ENCODE data around the gene ADH1B. TPM values are rescaled to one million over a fixed set of nuclear protein-coding genes. Genes with fewer than 3 reads are reported as not detected.
A peak's percentile ranks its signal among the peaks of the same experiment; 100 is the strongest.
"Not testable (repeated sequence)": the region's sequence is repeated elsewhere in the genome, so short reads cannot be mapped to it uniquely, and the experiment has no call there.

The ADH1B gene
- 891 TPM for total RNA-seq

DNA sequence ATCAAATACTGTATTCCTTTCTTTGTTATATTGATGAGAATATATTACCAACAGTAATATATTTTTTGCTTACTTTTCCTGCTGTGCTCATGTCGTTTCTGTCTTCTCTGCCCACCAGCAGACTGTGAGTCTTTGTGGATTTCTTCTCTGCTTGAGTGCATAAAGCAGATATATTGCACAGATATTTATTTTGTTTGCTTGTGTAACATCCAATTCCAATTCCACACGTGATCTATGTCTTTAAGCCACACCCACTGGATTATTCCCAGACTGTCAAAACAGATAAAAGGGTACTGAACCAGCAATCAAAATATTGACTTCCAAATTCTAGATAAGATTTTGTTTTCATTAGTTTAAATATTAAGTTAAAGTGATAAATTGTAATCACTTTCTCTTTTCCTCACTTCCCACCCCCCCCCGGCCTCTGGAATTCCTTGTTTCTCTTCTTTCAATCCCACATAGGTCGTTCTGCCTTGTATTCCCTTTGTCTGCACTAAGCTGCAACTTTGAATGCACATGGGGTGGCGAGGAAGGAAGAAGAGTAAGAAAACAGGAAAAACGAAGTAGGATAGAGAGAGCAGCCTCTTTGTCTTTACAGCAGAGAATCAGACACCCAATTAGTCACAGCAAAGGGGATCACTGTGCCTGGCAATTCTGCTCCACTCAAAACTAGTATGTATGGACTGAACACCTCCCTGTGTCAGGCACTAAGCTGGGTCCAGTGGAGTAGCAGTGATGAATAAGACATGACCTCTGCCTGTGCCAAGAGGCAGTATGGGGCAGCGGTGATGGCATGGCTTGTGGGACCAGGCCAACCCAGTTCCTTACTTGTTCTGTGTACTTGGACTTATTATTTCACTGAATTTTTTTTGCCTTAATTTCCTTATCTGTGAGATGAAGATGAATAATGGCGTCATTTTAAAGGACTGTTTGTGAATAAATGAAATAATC is at the start of gene ADH1B:
ADH1B (minus strand) TSS at position 161 of the 951 bp plus-strand sequence; CDS start at position 91, 70 bp downstream.
- no peak for DNase-seq (ENCODE audit: extremely low spot score in 2 of 2)
- TF ChIP-seq POLR2A (IDR thresholded peaks at IDR 0.05): no peak
- TF ChIP-seq POLR2AphosphoS5 (IDR thresholded peaks at IDR 0.05; ENCODE audit: insufficient read depth in 1 of 2, low read depth in 1 of 2): no peak
- TF ChIP-seq, protein P1, sequence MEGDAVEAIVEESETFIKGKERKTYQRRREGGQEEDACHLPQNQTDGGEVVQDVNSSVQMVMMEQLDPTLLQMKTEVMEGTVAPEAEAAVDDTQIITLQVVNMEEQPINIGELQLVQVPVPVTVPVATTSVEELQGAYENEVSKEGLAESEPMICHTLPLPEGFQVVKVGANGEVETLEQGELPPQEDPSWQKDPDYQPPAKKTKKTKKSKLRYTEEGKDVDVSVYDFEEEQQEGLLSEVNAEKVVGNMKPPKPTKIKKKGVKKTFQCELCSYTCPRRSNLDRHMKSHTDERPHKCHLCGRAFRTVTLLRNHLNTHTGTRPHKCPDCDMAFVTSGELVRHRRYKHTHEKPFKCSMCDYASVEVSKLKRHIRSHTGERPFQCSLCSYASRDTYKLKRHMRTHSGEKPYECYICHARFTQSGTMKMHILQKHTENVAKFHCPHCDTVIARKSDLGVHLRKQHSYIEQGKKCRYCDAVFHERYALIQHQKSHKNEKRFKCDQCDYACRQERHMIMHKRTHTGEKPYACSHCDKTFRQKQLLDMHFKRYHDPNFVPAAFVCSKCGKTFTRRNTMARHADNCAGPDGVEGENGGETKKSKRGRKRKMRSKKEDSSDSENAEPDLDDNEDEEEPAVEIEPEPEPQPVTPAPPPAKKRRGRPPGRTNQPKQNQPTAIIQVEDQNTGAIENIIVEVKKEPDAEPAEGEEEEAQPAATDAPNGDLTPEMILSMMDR (IDR thresholded peaks at IDR 0.05): no peak
- Histone ChIP-seq H3K4me1 (peaks cover 43% of the 10 kb centered on the region), H3K9me3 (no peaks in the 10 kb centered on the region), H3K27me3 (no peaks in the 10 kb centered on the region), H3K27ac (peak within 1 kb of the TSS; percentile 39), H3K4me3 (peak within 1 kb of the TSS in 1 of 2 donors; percentile 11), H3K36me3 (no peaks in the 10 kb centered on the region)
- intact Hi-C loops (cut with DNase I): loop anchor here (5.0 to 10.0 kb wide), 2 partner anchors 81 to 117 kb away; no protein-coding TSS in a partner anchor

DNA sequence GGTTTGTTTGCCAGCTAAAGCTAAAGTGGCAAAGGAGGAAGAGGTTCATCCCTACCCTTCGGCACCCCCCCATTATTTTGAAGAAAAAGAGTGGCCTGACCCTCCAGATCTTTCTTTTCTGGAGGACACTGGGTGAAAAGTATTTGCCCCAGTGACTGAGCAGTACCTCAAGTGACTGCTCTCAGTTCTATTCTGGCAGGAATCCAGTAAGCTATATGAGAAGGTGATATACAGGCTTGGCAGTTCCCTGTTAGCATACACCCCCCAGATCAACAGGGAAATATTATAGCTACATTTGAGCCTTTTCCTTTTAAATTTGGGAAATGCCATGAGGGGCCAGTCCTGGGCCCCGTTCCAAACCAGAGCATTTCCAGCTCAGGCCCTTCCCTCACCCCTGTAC is 46.6 kb upstream of the ADH1B start:
- H3K36me3 ChIP-seq; DNase-seq (ENCODE audit: extremely low spot score in 2 of 2); H3K9me3 ChIP-seq; H3K4me3 ChIP-seq; H3K27ac ChIP-seq; H3K27me3 ChIP-seq; H3K4me1 ChIP-seq; intact Hi-C loops (cut with DNase I): not testable (repeated sequence)

DNA sequence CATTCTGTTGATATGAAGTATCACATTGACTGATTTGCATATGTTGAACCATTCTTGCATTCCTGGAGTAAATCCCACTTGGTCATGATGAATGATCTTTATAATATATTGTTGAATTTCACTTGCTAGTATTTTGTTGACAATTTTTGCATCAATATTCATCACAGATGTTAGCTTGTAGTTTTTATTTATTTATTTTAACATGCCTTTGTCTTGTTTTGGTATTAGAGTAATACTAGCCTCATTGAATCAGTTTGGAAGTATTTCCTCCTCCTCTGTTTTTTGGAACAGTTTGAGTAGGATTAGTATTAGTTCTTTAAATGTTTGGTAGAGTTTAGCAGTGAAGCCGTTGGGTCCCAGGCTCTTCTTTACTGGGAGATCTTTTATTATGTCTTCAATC is 45.3 kb upstream of the ADH1B start:
- DNase-seq (ENCODE audit: extremely low spot score in 2 of 2): no peak
- intact Hi-C loops (cut with DNase I): no loop called here
- TF ChIP-seq, protein P1 (IDR thresholded peaks at IDR 0.05): no peak
- no peak for TF ChIP-seq POLR2A (IDR thresholded peaks at IDR 0.05)
- no peak for TF ChIP-seq POLR2AphosphoS5 (IDR thresholded peaks at IDR 0.05; ENCODE audit: insufficient read depth in 1 of 2, low read depth in 1 of 2)
- Histone ChIP-seq H3K4me1 (no peaks in the 10 kb centered on the region), H3K4me3 (no peak overlapping the region), H3K9me3 (no peaks in the 10 kb centered on the region), H3K36me3 (no peaks in the 10 kb centered on the region), H3K27ac (no peak overlapping the region), H3K27me3 (no peaks in the 10 kb centered on the region)

DNA sequence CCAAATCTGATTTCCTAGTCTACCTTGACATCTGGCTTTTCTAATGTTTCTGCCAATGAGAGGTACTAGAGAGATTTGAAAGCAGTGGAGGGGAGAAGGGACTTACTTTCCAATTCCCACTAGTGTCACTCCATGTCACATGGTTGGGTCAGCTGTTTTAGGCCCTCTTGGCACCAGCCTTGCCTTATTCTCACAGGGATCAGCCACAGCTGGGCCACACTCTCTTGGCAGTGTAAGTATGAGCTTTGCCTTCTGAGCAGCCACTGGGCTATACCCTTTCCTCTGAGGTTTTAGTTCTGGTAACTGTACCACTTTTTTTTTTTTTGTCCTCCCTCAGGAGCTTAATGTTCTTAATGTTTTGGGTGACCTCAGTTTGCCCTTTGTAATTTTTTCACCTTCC is 41.6 kb upstream of the ADH1B start:
- no peak overlapping the region for H3K4me3 ChIP-seq
- H3K27me3 ChIP-seq: no peaks in the 10 kb centered on the region
- no peak for DNase-seq (ENCODE audit: extremely low spot score in 2 of 2)
- H3K36me3 ChIP-seq: no peaks in the 10 kb centered on the region
- TF ChIP-seq, protein P1 (IDR thresholded peaks at IDR 0.05): no peak
- TF ChIP-seq POLR2A (IDR thresholded peaks at IDR 0.05) (no peak), POLR2AphosphoS5 (IDR thresholded peaks at IDR 0.05; ENCODE audit: insufficient read depth in 1 of 2, low read depth in 1 of 2) (no peak)
- H3K27ac ChIP-seq: no peak overlapping the region
- intact Hi-C loops (cut with DNase I): no loop called here
- no peaks in the 10 kb centered on the region for H3K4me1 ChIP-seq
- no peaks in the 10 kb centered on the region for H3K9me3 ChIP-seq

DNA sequence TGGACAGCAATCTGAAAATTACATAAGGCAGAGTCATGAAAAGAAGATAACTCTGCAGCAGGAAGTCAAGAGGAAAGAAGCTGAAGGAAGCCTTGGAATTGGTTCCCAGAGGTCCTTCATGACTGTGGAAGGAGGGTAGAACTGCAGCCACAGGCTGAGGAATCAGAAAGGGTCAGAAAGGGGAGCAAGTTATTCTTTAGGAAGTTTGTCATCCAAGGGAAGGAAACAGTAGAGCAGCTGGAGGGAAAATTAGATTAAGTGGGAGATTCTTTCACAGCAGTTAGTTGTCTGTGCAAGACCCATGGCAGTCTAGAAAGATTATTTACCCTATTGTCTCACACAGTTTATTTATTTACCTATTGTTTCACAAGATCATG is 40.7 kb upstream of the ADH1B start:
- H3K36me3 ChIP-seq: no peaks in the 10 kb centered on the region
- no peak for DNase-seq (ENCODE audit: extremely low spot score in 2 of 2)
- TF ChIP-seq POLR2AphosphoS5 (IDR thresholded peaks at IDR 0.05; ENCODE audit: insufficient read depth in 1 of 2, low read depth in 1 of 2) (no peak), POLR2A (IDR thresholded peaks at IDR 0.05) (no peak)
- TF ChIP-seq, protein P1 (IDR thresholded peaks at IDR 0.05): no peak
- intact Hi-C loops (cut with DNase I): no loop called here
- peak overlapping the region; percentile 10 for H3K27ac ChIP-seq
- H3K9me3 ChIP-seq: no peaks in the 10 kb centered on the region
- no peak overlapping the region for H3K4me3 ChIP-seq
- no peaks in the 10 kb centered on the region for H3K27me3 ChIP-seq
- H3K4me1 ChIP-seq: no peaks in the 10 kb centered on the region
